Measurements from ENCODE around the gene FBXO46. TPM values are rescaled to one million over a fixed set of nuclear protein-coding genes. Genes with fewer than 3 reads are reported as not detected.

Gene FBXO46
- total and polyA plus RNA-seq, 2 experiments from 2014 or later: 39.3 to 48.2 TPM

DNA sequence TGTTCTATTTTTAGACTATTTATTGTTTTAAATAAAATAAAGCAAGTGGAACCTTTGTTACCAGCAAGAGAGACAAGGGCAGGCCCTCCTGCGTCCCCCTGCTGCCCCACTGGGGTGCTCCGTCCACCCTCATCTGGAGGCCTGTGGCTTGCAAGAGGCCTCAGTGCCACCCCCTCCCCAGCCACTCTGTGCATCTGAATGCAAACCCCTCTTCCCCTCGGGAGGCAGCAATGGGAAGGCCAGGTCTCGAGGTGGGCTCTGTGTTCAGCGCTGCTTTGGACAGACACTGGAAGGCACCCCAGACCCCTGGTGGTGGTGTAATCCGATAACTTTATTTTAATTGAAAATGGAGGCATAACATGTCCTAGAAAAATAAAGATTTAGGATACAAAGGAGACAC, 33.8 kb upstream of the FBXO46 start:
- Histone ChIP-seq H3K27ac (peak overlapping the region; percentile 98), H3K4me3 (no peak overlapping the region)

DNA sequence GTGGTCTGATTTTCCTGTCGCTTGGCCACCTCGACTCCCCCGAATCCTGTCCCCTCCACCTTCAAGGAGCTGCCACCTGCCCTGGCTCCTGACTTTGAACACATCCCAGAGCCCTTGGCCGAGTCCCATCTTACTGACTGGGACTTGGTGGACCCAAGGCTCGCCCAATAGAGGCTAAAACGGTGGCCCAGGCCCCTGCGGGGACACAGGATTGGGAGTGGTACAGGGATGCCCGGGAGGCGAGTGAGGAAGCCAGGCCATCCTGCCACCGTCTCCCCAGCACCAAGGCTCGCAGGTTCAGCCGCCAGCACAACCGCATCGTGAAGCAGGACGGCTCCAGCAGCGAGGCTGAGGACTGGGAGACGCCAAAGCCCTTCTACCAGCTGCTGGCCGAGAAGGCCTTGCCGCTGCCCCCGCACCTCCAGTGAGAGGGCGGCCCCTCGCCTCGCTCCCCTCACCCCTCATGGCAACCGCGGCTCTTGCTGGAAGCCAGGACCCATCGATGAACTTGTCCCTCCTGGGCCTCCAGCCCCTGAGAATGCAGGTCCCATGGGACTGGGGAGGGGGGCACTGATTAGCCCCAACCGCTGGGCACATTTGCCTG, 33.1 kb upstream of the FBXO46 start:
- Histone ChIP-seq H3K36me3 (no peaks in the 10 kb centered on the region), H3K4me1 (ENCODE audit: low read depth) (peaks cover 48% of the 10 kb centered on the region), H3K27ac (peak overlapping the region; percentile 98), H3K4me3 (no peak overlapping the region), H3K9me3 (ENCODE audit: low read depth) (no peaks in the 10 kb centered on the region), H3K27me3 (no peaks in the 10 kb centered on the region)
- peak in 1 of 2 donors; percentile 31 for DNase-seq (ENCODE audit: low read depth in 1 of 2, low spot score in 1 of 2)
- TF ChIP-seq, protein P1, sequence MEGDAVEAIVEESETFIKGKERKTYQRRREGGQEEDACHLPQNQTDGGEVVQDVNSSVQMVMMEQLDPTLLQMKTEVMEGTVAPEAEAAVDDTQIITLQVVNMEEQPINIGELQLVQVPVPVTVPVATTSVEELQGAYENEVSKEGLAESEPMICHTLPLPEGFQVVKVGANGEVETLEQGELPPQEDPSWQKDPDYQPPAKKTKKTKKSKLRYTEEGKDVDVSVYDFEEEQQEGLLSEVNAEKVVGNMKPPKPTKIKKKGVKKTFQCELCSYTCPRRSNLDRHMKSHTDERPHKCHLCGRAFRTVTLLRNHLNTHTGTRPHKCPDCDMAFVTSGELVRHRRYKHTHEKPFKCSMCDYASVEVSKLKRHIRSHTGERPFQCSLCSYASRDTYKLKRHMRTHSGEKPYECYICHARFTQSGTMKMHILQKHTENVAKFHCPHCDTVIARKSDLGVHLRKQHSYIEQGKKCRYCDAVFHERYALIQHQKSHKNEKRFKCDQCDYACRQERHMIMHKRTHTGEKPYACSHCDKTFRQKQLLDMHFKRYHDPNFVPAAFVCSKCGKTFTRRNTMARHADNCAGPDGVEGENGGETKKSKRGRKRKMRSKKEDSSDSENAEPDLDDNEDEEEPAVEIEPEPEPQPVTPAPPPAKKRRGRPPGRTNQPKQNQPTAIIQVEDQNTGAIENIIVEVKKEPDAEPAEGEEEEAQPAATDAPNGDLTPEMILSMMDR (IDR thresholded peaks at IDR 0.05; ENCODE audit: low read depth, low read length): no peak

More for the DNA sequence above, 33.8 kb upstream of the FBXO46 start:
- Histone ChIP-seq H3K36me3 (no peaks in the 10 kb centered on the region), H3K4me1 (ENCODE audit: low read depth) (peaks cover 48% of the 10 kb centered on the region), H3K27me3 (no peaks in the 10 kb centered on the region), H3K9me3 (ENCODE audit: low read depth) (no peaks in the 10 kb centered on the region)
- TF ChIP-seq, protein P1 (IDR thresholded peaks at IDR 0.05; ENCODE audit: low read depth, low read length): no peak
- DNase-seq (ENCODE audit: low read depth in 1 of 2, low spot score in 1 of 2): no peak

DNA sequence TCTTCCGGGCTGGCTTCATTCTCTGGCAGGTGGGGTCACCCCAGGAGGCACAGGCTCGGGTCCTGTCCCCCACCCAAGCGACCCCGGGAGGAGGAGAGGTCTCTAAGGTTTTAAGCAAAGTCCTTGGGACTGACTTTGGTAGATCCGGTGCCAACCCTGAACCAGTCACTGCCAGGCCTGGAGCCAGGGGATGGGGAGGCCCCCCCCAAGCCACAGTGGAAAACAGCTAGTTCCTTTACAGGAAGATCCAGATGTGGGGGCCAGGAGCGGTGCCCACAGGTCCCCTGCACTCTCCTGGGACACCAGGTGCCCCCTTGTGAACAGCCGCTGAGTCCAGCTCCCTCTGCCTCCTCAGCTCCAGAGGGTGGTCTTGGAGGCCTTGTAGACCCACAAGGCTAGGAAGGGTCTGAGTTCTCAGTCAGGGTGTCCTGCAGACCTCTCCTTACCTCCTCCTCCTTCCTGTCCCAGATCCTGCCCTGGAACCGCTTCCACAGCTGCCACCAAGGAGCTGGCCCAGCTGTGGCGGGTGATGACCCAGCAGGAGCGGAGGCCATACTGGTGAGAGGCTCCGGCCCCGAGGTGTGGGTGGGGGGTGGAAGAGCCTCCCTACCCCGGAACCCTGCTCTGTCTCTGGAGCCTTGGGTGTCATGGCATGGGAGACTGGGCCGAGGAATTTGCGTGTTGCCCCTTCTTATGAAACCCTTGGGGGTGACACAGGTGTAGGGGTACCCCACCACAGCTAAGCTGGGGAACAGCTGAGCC, 32.4 kb upstream of the FBXO46 start:
- Histone ChIP-seq H3K36me3 (no peaks in the 10 kb centered on the region), H3K9me3 (ENCODE audit: low read depth) (no peaks in the 10 kb centered on the region), H3K27me3 (no peaks in the 10 kb centered on the region), H3K4me3 (no peak overlapping the region), H3K4me1 (ENCODE audit: low read depth) (peaks cover 48% of the 10 kb centered on the region), H3K27ac (peak overlapping the region; percentile 98)
- no peak for DNase-seq (ENCODE audit: low read depth in 1 of 2, low spot score in 1 of 2)
- TF ChIP-seq, protein P1 (IDR thresholded peaks at IDR 0.05; ENCODE audit: low read depth, low read length): no peak

DNA sequence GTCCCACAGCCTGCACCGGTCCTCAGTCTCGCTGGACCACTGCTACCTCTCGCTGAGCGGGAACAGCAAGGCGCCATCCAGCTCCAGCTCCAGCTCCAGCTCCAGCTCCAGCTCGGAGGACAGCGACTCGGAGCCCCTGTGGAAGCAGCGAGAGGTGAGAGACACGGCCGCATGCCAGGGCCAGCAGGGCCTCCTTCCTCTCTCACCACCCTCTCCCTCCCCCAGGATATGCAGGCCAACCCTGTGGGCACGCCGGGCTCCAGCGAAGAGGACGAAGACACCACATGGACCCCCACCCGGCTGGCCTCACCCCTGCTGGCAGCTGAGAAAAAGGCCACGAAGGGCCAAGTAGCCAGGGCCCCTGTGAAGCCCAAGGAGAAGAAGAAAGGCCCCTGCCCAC, 31.0 kb upstream of the FBXO46 start:
- Histone ChIP-seq H3K27me3 (no peaks in the 10 kb centered on the region), H3K27ac (no peak overlapping the region), H3K36me3 (no peaks in the 10 kb centered on the region), H3K4me3 (no peak overlapping the region), H3K4me1 (ENCODE audit: low read depth) (peaks cover 45% of the 10 kb centered on the region), H3K9me3 (ENCODE audit: low read depth) (no peaks in the 10 kb centered on the region)
- TF ChIP-seq, protein P1 (IDR thresholded peaks at IDR 0.05; ENCODE audit: low read depth, low read length): no peak
- DNase-seq (ENCODE audit: low read depth in 1 of 2, low spot score in 1 of 2): peak in 1 of 2 donors; percentile 36

DNA sequence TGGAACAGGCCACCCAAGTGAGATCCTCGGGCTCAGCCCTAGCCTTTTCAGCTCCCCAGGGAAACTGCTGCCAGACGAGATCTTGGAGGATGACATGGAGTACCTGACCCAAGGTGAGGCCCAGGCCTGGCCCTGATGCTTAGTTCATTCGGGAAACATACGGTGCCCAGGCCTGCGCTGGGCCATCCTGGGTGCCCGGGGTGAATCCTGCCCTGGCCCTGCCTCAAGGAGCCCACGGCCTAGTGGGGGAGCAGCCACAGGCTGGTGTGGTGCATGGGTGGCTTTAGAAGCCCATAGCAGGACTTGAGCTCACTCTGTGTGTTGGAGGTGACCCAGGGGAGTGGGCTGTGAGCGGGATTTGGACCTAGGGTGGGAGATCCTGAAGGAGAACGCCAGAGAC, 28.2 kb upstream of the FBXO46 start:
- Histone ChIP-seq H3K36me3 (no peaks in the 10 kb centered on the region), H3K4me1 (ENCODE audit: low read depth) (peaks cover 21% of the 10 kb centered on the region), H3K27ac (no peak overlapping the region), H3K4me3 (no peak overlapping the region), H3K27me3 (no peaks in the 10 kb centered on the region), H3K9me3 (ENCODE audit: low read depth) (no peaks in the 10 kb centered on the region)
- DNase-seq (ENCODE audit: low read depth in 1 of 2, low spot score in 1 of 2): no peak
- TF ChIP-seq, protein P1 (IDR thresholded peaks at IDR 0.05; ENCODE audit: low read depth, low read length): no peak
